SK-N-SH (cell line): ENCODE results near the gene KCNE3.

ENCODE experiments used
- RXRA ChIP-seq: IDR thresholded peaks from 2 replicates; pipeline ENCODE4 v1.4.0; 2012; ENCODE audit warnings: low read depth, mild to moderate bottlenecking, borderline replicate concordance
- TF ChIP-seq, protein P1 (sequence below): fragments of 200-600 bp; sonication (generic); IDR thresholded peaks from 2 replicates; pipeline ENCODE4 v1.6.1; 2017; ENCODE audit warnings: antibody characterized with exemption, mild to moderate bottlenecking, moderate library complexity

DNA sequence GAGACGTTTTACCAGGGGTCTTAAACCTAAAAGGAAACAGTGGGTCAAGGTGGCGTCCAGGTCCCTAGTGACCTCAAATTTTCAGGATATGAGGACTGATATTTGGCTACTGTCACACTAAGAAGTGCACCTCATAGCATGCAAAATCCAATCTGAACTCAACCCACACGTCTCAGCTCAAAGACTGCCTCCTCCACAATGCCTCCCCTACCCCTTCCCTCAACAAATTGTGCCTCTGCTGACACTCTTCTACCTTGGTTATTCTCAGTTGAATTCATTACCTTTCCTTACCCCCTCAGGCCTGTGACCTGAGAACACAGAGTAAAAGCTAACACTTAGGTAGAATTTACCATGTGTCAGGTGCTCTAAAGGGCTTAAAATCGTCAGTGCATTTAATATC is 38.6 kb upstream of the KCNE3 start:
- TF ChIP-seq, protein P1, sequence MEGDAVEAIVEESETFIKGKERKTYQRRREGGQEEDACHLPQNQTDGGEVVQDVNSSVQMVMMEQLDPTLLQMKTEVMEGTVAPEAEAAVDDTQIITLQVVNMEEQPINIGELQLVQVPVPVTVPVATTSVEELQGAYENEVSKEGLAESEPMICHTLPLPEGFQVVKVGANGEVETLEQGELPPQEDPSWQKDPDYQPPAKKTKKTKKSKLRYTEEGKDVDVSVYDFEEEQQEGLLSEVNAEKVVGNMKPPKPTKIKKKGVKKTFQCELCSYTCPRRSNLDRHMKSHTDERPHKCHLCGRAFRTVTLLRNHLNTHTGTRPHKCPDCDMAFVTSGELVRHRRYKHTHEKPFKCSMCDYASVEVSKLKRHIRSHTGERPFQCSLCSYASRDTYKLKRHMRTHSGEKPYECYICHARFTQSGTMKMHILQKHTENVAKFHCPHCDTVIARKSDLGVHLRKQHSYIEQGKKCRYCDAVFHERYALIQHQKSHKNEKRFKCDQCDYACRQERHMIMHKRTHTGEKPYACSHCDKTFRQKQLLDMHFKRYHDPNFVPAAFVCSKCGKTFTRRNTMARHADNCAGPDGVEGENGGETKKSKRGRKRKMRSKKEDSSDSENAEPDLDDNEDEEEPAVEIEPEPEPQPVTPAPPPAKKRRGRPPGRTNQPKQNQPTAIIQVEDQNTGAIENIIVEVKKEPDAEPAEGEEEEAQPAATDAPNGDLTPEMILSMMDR, result no peak
- no peak for TF ChIP-seq RXRA
